HepG2 (cell line): Measurements from ENCODE around the gene DNAJC28. TPM values are rescaled to one million over a fixed set of nuclear protein-coding genes. Genes with fewer than 3 reads are reported as not detected.
A peak's percentile ranks its signal among the peaks of the same experiment; 100 is the strongest.

ENCODE experiments used
- ATAC-seq: fragments of 200-7000 bp; cut with Tn5 transposase; 3 replicates; pipeline ENCODE4 v1.9.1; 2020; ENCODE audit warnings: mild to moderate bottlenecking, moderate library complexity
- BruUV-seq: library from RNA; stranded (reverse); fragments of 400-500 nt; replicated peaks from 2 replicates; lab custom pipeline; 2021; lab: Mats Ljungman, UMichigan
- CTCF ChIA-PET: fragments of 300-600 bp; formaldehyde crosslinking; extraction: SDS; loops from one replicate; lab custom pipeline; 2021; ENCODE audit warnings: low total read pairs, inconsistent platforms, low intra/inter-chr PET ratio; lab: Yijun Ruan, JAX
- POLR2A ChIA-PET: fragments of 350-600 bp; sonication (Branson Sonifier 250); formaldehyde crosslinking; loops from one replicate; lab custom pipeline; 2020; ENCODE audit warnings: antibody characterized with exemption, inconsistent platforms; lab: Yijun Ruan, JAX
- DNase-seq: peaks from one replicate; pipeline ENCODE4 v3.0.0-alpha.2; 2015; ENCODE audit warnings: low spot score
- FAIRE-seq: peaks from 3 replicates; lab custom pipeline; 2011; peaks lifted over from hg19 to GRCh38; lab: Jason Lieb, UNC
- H2AFZ ChIP-seq: one replicate; pipeline ENCODE4 v1.6.1; 2011; ENCODE audit warnings: low read length, inconsistent platforms
- H3K27ac ChIP-seq: fragments of 300-600 bp; 3 replicates; pipeline ENCODE4 v1.8.0; 2011; ENCODE audit warnings: mixed run types, mild to moderate bottlenecking, mixed read lengths, low read length, inconsistent platforms; ENCODE audit not compliant: insufficient read depth; ENCODE audit errors: extremely low read length
- H3K27me3 ChIP-seq, 2 experiments: fragments of 200-600 bp in 1 of 2; 2 replicates in 1 of 2; 3 replicates in 1 of 2; pipeline versions ENCODE4 v1.6.0 to v1.8.0; 2011; ENCODE audit warnings: low read length in 2 of 2, mild to moderate bottlenecking in 2 of 2, moderate library complexity in 2 of 2, inconsistent platforms in 1 of 2; ENCODE audit not compliant: insufficient read depth in 2 of 2, control insufficient read depth in 1 of 2
- H3K36me3 ChIP-seq, 2 experiments: fragments of 200-600 bp in 1 of 2; replicated peaks in 1 of 2; 2 replicates in 1 of 2; 3 replicates in 1 of 2; pipeline versions ENCODE4 v1.5.1 to v1.8.0; 2011; ENCODE audit warnings: low read length in 2 of 2, inconsistent platforms in 1 of 2; ENCODE audit not compliant: insufficient read depth in 2 of 2, control insufficient read depth in 1 of 2
- H3K4me1 ChIP-seq: 2 replicates; pipeline ENCODE4 v1.5.1; 2012; ENCODE audit warnings: low read length, inconsistent platforms; ENCODE audit not compliant: insufficient read depth
- H3K4me2 ChIP-seq: 2 replicates; pipeline ENCODE4 v1.6.0; 2011; ENCODE audit warnings: low read depth, low read length, inconsistent platforms
- H3K4me3 ChIP-seq, 3 experiments: fragments of 200-600 bp in 1 of 3; sonication (generic), shearing (Covaris generic) in 1 of 3; replicated peaks in 1 of 3; 2 replicates each; pipeline ENCODE4 v1.5.1; 2011 to 2016; ENCODE audit warnings: low read length in 3 of 3, inconsistent platforms in 2 of 3, low read depth in 2 of 3, mild to moderate bottlenecking in 2 of 3, control low read depth in 1 of 3, mixed read lengths in 1 of 3; ENCODE audit not compliant: insufficient read depth in 1 of 3
- H3K79me2 ChIP-seq: one replicate; pipeline ENCODE4 v1.6.1; 2011; ENCODE audit warnings: low read length, inconsistent platforms; ENCODE audit not compliant: insufficient read depth
- H3K9ac ChIP-seq: 2 replicates; pipeline ENCODE4 v1.6.0; 2011; ENCODE audit warnings: mild to moderate bottlenecking, low read depth, low read length, inconsistent platforms; ENCODE audit not compliant: insufficient read depth
- H3K9me3 ChIP-seq: 2 replicates; pipeline ENCODE4 v1.5.1; 2012; ENCODE audit warnings: mild to moderate bottlenecking, low read length
- H4K20me1 ChIP-seq: 2 replicates; pipeline ENCODE4 v1.6.0; 2011; ENCODE audit warnings: inconsistent platforms, mild to moderate bottlenecking, low read length, moderate library complexity; ENCODE audit not compliant: insufficient read depth
- ATF3 ChIP-seq: sonication (generic); formaldehyde crosslinking; IDR thresholded peaks from 2 replicates; pipeline ENCODE4 v1.4.0; 2020; ENCODE audit warnings: missing genetic modification reagents
- CEBPB ChIP-seq: IDR thresholded peaks from 2 replicates; pipeline ENCODE4 v1.6.1; 2011; ENCODE audit warnings: low read depth, low read length, improper control_type of control experiment, borderline replicate concordance
- CREB3 ChIP-seq: sonication (generic); formaldehyde crosslinking; IDR thresholded peaks from 2 replicates; pipeline ENCODE4 v1.5.0; 2020; ENCODE audit warnings: missing genetic modification reagents
- FOXM1 ChIP-seq: sonication (generic); formaldehyde crosslinking; IDR thresholded peaks from 2 replicates; pipeline ENCODE4 v1.5.0; 2020; ENCODE audit warnings: missing genetic modification reagents
- FUBP1 ChIP-seq: sonication (generic); formaldehyde crosslinking; IDR thresholded peaks from 2 replicates; pipeline ENCODE4 v1.5.1; 2020; ENCODE audit warnings: missing genetic modification reagents, mild to moderate bottlenecking, borderline replicate concordance
- IRF2 ChIP-seq: IDR thresholded peaks from 2 replicates; pipeline ENCODE4 v1.6.1; 2018; ENCODE audit warnings: missing genetic modification reagents, missing compliant biosample characterization
- MED1 ChIP-seq: sonication (generic); formaldehyde crosslinking; IDR thresholded peaks from 2 replicates; pipeline ENCODE4 v1.4.0; 2020; ENCODE audit warnings: missing genetic modification reagents
- NCOR1 ChIP-seq: fragments of 200-600 bp; sonication (generic); IDR thresholded peaks from 2 replicates; pipeline ENCODE4 v1.7.0; 2017; ENCODE audit warnings: antibody characterized with exemption, low read length, borderline replicate concordance
- POLR2A ChIP-seq, 2 experiments: IDR thresholded peaks; 2 replicates each; pipeline ENCODE4 v1.6.1; 2011; ENCODE audit warnings: low read depth in 2 of 2, low read length in 2 of 2, mild to moderate bottlenecking in 1 of 2, moderate library complexity in 1 of 2; ENCODE audit not compliant: insufficient read depth in 1 of 2
- TRIM24 ChIP-seq: sonication (generic); formaldehyde crosslinking; IDR thresholded peaks from 2 replicates; pipeline ENCODE4 v1.8.0; 2022; ENCODE audit warnings: mild to moderate bottlenecking, missing genetic modification reagents
- U2AF2 ChIP-seq: fragments of 200-400 bp; formaldehyde crosslinking; IDR thresholded peaks from 2 replicates; pipeline ENCODE4 v1.6.1; 2017; ENCODE audit warnings: low read depth, mild to moderate bottlenecking, low read length
- WIZ ChIP-seq: sonication (generic); formaldehyde crosslinking; IDR thresholded peaks from 2 replicates; pipeline ENCODE4 v1.5.1; 2020; ENCODE audit warnings: mild to moderate bottlenecking, missing genetic modification reagents
- ZBTB21 ChIP-seq: sonication (generic); formaldehyde crosslinking; IDR thresholded peaks from 2 replicates; pipeline ENCODE4 v1.4.0; 2020; ENCODE audit warnings: missing genetic modification reagents
- ZBTB34 ChIP-seq: sonication (generic); formaldehyde crosslinking; IDR thresholded peaks from 2 replicates; pipeline ENCODE4 v1.8.0; 2022; ENCODE audit warnings: mild to moderate bottlenecking, missing genetic modification reagents
- ZMYM3 ChIP-seq: sonication (generic); formaldehyde crosslinking; IDR thresholded peaks from 2 replicates; pipeline ENCODE4 v1.5.1; 2020; ENCODE audit warnings: mild to moderate bottlenecking, missing genetic modification reagents
- ZNF335 ChIP-seq: sonication (generic); formaldehyde crosslinking; IDR thresholded peaks from 2 replicates; pipeline ENCODE4 v1.4.0; 2020; ENCODE audit warnings: missing genetic modification reagents
- ZNF546 ChIP-seq: sonication (generic); formaldehyde crosslinking; conservative IDR thresholded peaks from 2 replicates; pipeline ENCODE4 v1.8.1; 2023; ENCODE audit warnings: mild to moderate bottlenecking, missing genetic modification reagents
- WGBS: methylation state at CpG from one replicate; pipeline ENCODE4 v1.1.6; 2017; ENCODE audit warnings: low lambda C conversion rate; 5-methylcytosine and 5-hydroxymethylcytosine counted together
- in situ Hi-C: cut with HindIII; loops from 2 replicates; pipeline ENCODE4 v1.10.0; 2017; ENCODE audit warnings: low pct_unique_long_range_greater_than_20kb; ENCODE audit not compliant: extremely low pct_ligation_motif_present
- intact Hi-C: fragments of 100-400 bp; cut with micrococcal nuclease; formaldehyde crosslinking; loops from one replicate; pipeline ENCODE4 v1.10.0; 2022; ENCODE audit not compliant: unreplicated experiment
- polyA plus RNA-seq, 8 experiments: library from polyadenylated mRNA; depleted of rRNA in 3 of 8; stranded (reverse) in 7 of 8; unstranded in 1 of 8; fragments of >200 nt; fragmentation: Illumina TruSeq in 4 of 8; extraction: Trizol in 4 of 8; gene quantifications; 2 replicates each; pipeline versions ENCODE4 v1.2.1 to v1.2.3, GENCODE V29; 2011 to 2016; ENCODE audit warnings: low read depth in 4 of 8, missing spikeins in 1 of 8, mixed read lengths in 1 of 8; ENCODE audit not compliant: insufficient read depth in 1 of 8
- total RNA-seq, 5 experiments: library from RNA; depleted of rRNA; stranded (reverse); fragments of >200 nt; fragmentation: Illumina TruSeq; extraction: Trizol; gene quantifications; 2 replicates each; pipeline ENCODE4 v1.2.3, GENCODE V29; 2016; ENCODE audit warnings: low read depth in 1 of 5

The DNAJC28 gene
- total and polyA plus RNA-seq, 2 of the 13 experiments (the other 11 are each of a cell fraction or from before 2014, with no cell fraction given): 1.5 to 3.3 TPM

GRCh38 chr21:33514229-33514628 is 22.7 kb upstream of the DNAJC28 start:
- H3K4me1 ChIP-seq: no peaks in the 10 kb centered on the region
- no peak overlapping the region for H3K9ac ChIP-seq
- FAIRE-seq (no peak), DNase-seq (no peak), ATAC-seq (no peak)
- no peak overlapping the region for H2AFZ ChIP-seq
- intact Hi-C loops (no loop called here), in situ Hi-C loops (no loop called here)
- TF ChIP-seq CEBPB: peak; percentile 36; the same call in 1 of the 2 replicates
- no peak for TF ChIP-seq MED1
- H3K4me2 ChIP-seq: no peak overlapping the region
- no peak overlapping the region for H3K27ac ChIP-seq
- no peaks in the 10 kb centered on the region for H3K79me2 ChIP-seq
- ChIA-PET POLR2A (no interaction called here), CTCF (no interaction called here)
- 95% methylated on average over 2 of the region's 2 CpGs for WGBS
- H3K4me3 ChIP-seq: no peak overlapping the region
- BruUV-seq: no TSS peak
- H3K27me3 ChIP-seq: no peaks in the 10 kb centered on the region
- H3K36me3 ChIP-seq: peaks cover 16 to 70% of the 10 kb centered on the region in 2 experiments
- no peaks in the 10 kb centered on the region for H4K20me1 ChIP-seq
- no peaks in the 10 kb centered on the region for H3K9me3 ChIP-seq

GRCh38 chr21:33512481-33512880 is 21.0 kb upstream of the DNAJC28 start:
- Histone ChIP-seq H3K4me3 (no peak overlapping the region), H3K4me1 (no peaks in the 10 kb centered on the region), H3K4me2 (no peak overlapping the region), H2AFZ (no peak overlapping the region), H3K9me3 (no peaks in the 10 kb centered on the region), H3K9ac (no peak overlapping the region), H3K27ac (no peak overlapping the region), H3K79me2 (no peaks in the 10 kb centered on the region), H3K36me3 (peaks cover 14 to 70% of the 10 kb centered on the region in 2 experiments), H4K20me1 (no peaks in the 10 kb centered on the region), H3K27me3 (no peaks in the 10 kb centered on the region)
- FAIRE-seq (no peak), ATAC-seq (no peak), DNase-seq (no peak)
- ChIA-PET CTCF (no interaction called here), POLR2A (no interaction called here)
- intact Hi-C loops (no loop called here), in situ Hi-C loops (no loop called here)
- 98% methylated on average over 3 of the region's 3 CpGs for WGBS
- no TSS peak for BruUV-seq
- no peak for TF ChIP-seq CREB3 (CRISPR knock-in tag)
- TF ChIP-seq FOXM1: no peak
- TF ChIP-seq U2AF2: no peak
- TF ChIP-seq NCOR1: no peak
- no peak for TF ChIP-seq ZBTB21 (CRISPR knock-in tag)
- TF ChIP-seq ZNF546: no peak
- TF ChIP-seq ZNF335 (CRISPR knock-in tag): no peak
- TF ChIP-seq WIZ (CRISPR knock-in tag): no peak
- TF ChIP-seq ZBTB34: no peak
- no peak for TF ChIP-seq POLR2A (IDR thresholded peaks at IDR 0.05; ENCODE audit: insufficient read depth in 1 of 2, low read depth in 2 of 2, low read length in 2 of 2)
- TF ChIP-seq FUBP1 (CRISPR knock-in tag): no peak
- no peak for TF ChIP-seq ZMYM3 (CRISPR knock-in tag)
- TF ChIP-seq TRIM24 (CRISPR knock-in tag): no peak
- no peak for TF ChIP-seq IRF2 (CRISPR knock-in tag)
- no peak for TF ChIP-seq ATF3 (CRISPR knock-in tag)
